HG03342 (cell line): ENCODE data around the gene TUB.

ENCODE experiments used
- ATAC-seq: cut with Tn5 transposase; IDR thresholded peaks from one replicate; pipeline ENCODE4 v1.9.1; 2021; ENCODE audit warnings: mild to moderate bottlenecking, moderate library complexity; ENCODE audit not compliant: unreplicated experiment

Gene TUB

DNA sequence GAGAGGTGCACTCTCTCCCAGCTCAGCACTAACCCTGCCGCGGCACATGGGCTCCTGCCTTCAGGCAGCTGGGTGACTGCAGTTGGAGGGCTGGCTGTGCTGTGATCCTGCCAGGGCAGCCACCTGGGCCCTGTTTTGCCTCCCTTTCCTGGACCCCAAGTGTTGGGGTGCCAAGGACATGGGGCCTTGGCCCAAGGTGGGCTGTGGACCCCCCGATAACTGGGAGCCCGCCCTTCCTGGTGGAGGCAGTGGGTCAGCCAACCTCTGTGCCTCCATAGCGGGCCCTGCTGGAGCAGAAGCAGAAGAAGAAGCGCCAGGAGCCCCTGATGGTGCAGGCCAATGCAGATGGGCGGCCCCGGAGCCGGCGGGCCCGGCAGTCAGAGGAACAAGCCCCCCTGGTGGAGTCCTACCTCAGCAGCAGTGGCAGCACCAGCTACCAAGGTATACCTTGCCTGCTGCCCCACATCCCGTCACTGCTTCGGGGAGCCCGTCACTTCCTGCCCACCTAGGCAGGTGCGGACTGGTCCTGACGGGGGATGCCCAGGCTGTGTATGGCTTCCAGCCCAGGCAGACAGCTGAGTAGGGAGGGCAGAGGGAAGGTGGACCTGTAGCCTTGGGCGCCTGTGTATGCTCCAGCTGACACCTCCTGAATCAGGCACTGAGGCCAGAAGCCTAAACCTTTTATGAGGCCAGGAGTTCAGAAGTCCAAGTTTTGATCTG lies 8.9 kb downstream of the TUB start:
- ATAC-seq, result no peak

DNA sequence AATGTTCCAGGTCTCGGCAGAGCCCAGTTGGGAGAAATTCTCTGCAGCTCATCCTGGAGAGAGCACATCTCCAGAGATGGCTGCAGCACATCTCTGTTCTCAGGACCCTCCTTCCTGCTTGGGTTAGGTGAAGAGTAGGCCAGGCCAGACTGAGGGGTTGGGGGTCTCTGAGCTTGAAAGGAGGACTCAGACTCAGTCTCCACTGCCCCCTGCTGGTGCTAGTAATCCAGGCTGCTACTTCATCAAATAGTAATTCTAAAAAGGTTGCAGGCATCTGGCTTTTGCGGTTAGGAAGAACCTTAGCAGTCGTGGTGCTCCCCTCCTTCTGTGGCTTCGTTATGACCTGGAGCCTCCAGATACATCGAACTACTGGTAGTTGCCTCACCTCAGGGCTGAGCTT lies 9.7 kb downstream of the TUB start:
- ATAC-seq, result no peak

DNA sequence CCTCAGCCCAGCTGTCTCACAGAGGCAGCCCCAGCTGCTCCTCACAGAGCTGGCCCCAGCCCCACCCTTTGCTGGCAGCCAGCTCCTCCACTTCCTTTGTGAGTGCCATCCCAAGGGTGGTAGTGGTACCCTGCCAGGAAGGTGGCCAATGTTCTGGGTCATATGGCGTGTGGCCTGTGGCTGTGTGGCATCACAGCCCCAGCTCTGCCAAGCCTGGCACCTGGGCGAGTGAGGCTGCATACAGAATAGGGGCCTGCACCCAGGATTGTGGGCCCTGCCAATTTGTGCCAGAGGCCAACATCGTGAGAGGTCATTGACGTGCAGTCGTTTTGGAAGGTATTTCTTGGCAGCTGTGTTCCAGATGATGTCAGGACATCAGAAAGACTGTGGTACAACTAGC lies 10.7 kb downstream of the TUB start:
- ATAC-seq, result no peak

DNA sequence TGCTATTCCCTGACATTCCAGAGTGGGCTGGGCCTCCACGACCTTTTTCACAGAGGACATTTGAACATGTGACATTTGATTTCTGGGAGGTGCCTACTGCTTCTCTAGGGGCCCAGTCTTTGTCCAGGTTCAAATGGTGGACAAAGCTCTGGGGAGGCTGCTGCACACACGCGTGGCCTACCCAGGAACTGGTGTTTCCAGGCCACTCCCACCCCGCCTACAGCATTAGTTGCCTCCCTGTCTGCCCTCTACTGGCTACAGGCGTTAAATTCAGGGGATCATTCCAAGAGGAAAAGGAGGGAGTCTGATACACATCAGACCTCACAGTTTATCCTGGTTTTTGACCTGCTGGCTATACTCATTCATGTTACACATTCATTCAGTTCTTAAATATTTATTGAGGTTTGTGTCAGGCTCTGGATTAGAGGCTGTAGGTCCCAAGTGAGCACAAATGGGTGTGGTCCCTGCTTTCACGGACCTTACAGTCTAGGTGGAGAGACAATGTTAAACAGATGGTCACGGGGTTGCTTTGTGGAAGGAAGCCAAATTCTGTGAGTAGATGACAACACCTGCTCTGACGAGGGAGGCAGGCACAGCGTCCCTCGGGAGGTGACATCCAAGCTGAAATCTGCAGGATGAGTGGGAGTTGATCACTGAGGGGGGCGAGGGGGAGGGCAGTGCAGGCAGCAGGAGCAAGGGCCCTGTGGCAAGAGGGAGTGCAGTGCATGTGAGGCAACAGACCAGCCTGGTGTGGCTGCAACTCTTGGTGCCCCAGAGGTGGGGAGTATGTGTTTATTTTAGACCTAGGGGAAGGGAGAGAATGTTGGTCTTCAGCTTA lies 11.8 kb downstream of the TUB start:
- ATAC-seq, result peak; percentile 75

DNA sequence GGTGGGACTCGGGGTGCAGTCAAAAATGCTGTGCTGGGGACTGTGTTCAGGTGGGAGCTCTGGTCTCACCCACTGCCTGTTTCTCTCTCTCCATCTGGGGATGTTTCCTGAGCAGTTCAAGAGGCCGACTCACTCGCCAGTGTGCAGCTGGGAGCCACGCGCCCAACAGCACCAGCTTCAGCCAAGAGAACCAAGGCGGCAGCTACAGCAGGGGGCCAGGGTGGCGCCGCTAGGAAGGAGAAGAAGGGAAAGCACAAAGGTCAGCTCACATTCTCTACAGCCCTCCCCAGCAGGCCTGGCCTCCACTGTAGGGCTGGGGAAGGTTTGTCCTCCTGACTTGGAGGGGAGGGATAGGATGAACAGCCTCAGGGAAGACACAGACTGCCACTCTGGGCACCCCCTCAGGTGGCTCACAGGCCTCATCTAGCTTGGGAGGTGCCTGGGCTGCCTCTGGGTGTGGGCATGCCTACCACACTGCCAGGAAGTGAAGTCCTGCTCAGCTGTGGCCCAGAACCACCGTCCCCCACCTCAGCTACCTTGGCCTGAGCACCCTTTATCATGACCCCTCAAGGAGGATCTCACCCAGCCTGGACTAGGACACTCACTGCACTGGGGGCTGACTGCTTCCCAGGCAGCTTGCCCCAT lies 13.0 kb downstream of the TUB start:
- ATAC-seq, result no peak

DNA sequence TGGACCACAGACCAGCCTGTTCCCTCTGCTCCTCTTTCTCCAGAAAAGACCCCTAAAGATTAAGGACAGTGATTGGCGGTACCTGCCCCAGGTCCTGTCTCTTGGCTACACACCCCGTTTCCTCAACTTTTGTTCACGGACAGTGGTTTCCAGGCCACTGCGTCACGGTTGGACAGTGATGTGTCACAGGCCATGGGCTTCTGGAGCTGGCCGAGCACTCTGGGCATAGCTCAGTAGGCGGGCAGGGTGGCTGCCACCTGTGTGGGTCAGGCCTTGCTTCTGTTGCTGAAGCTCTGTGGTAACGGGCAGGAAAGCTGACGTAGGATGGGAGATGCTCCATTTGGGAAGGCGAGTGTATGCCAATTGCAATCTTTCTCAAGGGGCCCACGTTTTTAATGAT lies 13.6 kb downstream of the TUB start:
- no peak for ATAC-seq

DNA sequence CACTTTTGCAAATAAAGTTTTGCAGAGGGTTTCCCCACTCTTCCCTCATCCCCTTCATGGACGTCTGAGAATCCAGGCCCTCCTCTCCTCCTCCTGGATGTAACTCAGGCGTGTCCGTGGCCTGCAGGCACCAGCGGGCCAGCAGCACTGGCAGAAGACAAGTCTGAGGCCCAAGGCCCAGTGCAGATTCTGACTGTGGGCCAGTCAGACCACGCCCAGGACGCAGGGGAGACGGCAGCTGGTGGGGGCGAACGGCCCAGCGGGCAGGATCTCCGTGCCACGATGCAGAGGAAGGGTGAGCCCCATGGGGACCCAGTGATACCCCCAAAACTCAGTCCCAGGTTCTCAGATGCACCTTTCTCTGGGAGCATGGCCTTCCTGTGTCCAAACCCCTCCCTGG lies 14.4 kb downstream of the TUB start:
- ATAC-seq, result no peak

DNA sequence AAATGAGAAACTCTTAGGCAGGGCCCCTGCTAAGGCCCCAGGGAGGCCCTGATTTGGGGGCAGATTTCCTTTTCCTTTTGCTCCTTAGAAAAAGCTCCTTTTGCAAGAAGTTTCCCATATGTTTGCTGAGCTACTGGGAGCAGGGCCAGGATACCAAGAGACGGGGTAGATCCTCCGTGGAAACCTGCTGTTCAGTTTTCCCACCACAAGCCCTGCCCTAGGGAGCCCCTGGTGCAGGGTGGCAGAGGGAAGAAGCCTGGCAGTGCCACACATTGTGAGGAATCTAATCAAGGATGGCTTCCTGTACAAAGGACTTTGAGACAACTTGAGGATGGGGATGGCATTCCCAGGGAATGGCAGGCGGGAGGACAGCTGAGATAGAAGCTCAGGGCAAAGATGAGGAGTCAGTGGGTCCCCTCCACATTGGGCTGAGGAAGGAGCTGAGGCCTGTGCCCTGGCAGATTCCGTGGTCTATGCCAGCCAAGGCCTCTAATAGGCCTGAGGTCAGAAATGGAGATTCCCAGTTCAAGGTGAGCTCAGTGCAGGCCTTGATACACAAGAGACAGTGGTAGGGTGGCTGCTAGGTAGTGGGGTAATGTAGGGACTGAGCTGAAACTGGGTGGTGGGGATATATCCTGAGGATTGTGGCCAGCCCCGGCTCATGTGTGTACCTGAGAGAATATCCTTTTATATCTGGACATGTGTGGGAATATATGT lies 15.0 kb downstream of the TUB start:
- ATAC-seq, result no peak

DNA sequence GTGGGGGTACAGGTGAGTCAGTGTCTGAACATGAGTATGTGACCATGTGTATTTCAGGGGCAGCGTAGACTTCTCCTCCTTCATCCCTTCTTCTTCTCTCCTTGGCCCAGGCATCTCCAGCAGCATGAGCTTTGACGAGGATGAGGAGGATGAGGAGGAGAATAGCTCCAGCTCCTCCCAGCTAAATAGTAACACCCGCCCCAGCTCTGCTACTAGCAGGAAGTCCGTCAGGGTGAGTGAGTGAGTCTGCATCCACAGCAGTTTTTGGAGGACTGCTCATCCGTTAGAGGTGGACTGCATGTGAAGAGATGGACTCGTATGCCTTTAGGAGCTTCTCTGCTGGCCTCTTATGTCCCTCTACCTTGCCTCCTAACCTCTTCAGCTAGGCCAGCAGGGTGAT lies 15.6 kb downstream of the TUB start:
- no peak for ATAC-seq

DNA sequence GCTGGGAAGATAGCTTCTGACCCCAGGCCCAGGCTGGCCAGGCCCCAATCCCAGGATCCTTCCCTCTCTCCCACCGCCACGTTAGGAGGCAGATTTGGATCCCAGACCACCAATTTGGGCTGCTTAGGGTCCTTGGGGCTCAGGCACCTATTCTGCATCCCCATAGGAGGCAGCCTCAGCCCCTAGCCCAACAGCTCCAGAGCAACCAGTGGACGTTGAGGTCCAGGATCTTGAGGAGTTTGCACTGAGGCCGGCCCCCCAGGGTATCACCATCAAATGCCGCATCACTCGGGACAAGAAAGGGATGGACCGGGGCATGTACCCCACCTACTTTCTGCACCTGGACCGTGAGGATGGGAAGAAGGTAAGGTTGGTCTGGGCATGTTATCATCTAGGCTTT lies 16.1 kb downstream of the TUB start:
- no peak for ATAC-seq

DNA sequence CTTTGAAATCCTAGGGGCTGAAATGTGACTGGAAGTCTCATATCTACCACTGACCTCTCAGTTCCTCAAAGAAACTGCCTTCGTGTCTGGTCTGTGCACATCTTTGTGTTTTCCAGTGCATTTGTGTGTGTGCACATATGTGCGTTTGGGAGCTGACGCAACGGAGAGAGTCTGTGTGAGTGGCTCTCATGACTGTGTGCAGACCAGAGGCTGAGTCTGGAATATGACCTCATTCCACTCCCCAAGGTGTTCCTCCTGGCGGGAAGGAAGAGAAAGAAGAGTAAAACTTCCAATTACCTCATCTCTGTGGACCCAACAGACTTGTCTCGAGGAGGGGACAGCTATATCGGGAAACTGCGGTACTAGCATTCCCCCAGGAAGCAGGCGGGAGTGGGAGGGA lies 16.5 kb downstream of the TUB start:
- no peak for ATAC-seq

DNA sequence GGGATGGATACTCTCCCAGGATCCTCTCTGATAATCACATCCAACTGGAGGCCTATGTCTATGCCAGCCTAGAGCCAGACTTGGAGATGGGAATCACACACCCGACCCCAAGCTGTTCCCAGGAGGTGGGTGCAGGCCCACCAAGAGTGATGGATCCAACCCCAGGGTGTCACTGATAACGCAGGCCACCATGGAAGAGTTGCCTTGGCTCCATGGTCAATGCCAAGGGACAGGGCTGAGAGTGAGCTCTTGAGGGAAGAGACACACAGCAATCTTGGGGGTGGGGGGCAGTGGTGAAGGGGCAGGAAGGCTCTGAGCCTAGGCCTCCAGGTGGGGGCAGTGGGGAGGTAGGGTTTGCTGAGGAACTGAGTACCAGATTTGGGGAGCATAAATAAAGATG lies 16.9 kb downstream of the TUB start:
- ATAC-seq, result no peak

DNA sequence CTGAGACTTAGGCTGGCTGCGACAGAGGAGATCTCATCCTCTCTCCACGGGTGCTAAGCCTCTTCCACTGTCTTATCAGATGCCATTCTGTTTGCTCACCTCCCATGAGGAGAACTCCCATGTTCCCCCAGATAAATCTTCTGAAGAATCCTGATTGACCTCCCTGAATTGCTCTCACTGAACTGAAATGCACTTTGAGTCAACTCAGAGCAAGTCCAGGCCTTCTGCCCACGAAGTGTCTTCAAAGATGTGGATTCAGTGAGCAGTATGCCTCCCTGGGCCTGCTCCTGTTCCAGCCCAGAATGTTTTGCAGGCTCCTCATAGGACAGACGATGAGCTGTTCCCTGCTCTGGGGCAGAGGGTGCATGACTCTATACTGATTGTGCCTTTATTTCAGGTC lies 17.4 kb downstream of the TUB start:
- no peak for ATAC-seq

DNA sequence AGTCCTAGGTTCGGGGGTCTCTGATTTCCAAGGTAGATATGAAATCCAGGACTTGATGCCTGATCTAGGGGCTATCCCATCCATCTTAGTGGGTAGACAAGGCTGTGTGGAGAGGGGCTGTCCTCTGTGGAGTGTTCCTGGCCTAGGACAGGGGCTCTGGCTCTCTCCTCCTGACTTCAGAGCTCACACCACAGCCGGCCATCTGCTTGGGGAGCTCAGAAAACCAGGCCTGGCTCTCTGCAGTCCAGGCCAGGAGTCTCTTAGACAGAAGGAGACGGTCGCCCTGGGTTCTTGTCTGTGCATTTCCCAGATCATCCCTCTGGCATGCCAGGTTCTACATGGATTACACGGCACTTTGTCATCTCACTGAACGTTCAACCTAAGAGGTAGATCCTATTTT lies 17.9 kb downstream of the TUB start:
- no peak for ATAC-seq

DNA sequence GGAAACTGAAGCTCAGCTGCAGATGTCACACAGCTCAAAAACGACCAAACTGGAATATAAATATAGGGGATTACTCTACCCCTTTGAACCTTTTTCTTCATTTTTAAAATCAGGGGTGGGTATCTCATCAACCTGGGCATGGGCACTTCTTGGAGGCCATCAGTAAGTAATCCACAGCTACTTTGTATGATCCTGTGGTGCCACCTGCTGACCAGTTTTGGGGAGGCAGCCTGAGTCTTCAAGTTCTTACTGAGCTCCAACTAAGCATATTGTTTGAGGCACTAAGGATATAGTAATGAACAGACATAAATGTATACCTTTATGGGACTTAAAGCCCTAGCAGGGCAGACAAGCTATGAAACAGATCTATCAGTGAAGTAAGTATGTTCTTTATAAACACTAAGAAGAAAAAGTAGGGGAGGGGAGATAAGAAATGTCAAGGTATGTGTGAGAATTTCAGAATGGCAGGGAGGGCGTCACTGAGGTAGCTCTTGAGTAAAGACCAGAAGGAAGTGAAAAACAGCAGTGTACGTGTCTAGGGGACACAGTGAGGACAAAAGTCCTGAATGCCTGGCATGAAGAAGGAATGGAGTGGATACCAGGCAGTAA lies 18.4 kb downstream of the TUB start:
- peak; percentile 81 for ATAC-seq

DNA sequence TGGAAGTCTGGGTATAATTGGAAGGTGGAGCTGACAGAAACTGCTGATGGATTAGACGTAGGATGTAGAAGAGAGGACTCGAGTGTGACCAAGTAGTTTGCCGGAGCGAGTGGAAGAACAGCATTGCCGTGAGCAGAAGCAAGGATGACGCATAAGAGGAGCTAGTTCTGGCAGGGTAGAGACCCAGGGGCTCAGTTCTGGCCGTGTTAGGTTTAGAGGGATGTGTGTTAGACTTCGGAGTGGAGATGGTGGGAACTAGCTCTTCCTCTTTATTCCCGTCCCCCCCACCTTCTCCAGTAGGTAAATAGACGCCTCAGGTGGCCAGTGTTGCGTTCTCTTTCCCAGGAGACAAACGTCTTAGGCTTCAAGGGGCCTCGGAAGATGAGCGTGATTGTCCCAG lies 19.1 kb downstream of the TUB start:
- no peak for ATAC-seq

DNA sequence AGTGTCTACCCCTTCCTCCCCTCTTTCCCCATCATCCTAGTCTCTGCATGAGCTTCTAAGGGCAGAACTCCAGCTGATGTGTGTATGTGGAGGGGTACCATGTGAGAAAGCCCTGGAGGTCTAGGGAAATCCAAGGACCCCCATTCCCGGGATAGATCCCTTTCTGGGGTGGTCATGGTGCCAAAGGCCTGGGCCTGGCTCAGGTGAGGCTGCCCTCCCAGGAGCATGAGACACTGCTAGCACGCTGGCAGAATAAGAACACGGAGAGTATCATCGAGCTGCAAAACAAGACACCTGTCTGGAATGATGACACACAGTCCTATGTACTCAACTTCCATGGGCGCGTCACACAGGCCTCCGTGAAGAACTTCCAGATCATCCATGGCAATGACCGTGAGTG lies 19.6 kb downstream of the TUB start:
- ATAC-seq, result no peak

DNA sequence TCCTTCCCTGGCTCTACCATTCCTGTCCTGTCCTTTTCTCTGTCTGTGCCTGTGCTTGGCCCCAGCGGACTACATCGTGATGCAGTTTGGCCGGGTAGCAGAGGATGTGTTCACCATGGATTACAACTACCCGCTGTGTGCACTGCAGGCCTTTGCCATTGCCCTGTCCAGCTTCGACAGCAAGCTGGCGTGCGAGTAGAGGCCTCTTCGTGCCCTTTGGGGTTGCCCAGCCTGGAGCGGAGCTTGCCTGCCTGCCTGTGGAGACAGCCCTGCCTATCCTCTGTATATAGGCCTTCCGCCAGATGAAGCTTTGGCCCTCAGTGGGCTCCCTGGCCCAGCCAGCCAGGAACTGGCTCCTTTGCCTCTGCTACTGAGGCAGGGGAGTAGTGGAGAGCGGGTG lies 20.4 kb downstream of the TUB start:
- no peak for ATAC-seq

DNA sequence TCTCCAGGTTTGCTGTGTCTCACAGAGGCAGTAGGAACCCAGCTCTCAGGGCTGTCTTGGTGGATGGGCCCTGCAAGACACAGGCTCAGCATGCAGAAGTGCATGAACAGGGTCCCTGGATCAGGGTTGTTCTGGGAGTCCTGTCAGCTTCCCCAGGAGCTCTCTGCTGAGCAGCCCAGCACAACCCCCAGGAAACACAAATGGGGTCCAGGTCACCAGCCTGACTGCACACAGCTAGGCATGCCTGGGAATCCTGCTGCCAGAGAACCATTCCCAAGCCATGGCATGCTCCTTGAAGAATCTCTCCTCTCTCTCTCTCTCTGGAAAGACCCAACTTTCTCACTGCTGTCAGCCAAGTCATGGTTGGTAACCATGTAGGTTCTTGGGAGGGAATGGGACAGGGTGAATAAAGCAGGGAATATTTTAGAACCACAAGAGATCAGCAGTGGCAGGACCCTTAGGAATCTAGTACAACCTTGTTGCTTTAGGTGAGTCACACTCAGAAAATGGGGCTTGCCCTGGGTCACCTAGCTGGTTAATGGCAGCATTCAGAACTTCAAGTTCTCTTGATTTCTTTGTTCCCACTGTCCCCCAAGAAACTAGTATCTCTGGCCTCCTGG lies 21.4 kb downstream of the TUB start:
- no peak for ATAC-seq

DNA sequence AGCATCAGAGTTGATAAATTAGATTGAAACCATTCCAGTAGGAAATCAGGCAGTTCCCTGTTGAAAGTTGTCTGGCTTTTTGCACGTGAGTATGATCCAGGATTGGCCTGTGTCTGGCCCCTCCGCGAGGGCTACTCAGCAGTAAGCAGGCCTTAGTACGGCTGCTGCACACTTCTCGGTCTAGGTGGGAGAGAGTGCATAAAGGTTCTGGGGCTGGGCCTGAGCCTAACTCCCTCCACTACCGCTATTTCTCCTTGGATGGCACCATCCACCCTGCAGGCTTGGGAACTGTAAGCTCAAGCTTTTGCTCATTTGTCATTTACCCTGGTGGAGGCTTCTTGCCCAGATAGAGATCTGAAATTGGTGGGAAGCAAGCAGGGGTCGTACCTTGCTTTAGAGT lies 22.0 kb downstream of the TUB start:
- no peak for ATAC-seq

DNA sequence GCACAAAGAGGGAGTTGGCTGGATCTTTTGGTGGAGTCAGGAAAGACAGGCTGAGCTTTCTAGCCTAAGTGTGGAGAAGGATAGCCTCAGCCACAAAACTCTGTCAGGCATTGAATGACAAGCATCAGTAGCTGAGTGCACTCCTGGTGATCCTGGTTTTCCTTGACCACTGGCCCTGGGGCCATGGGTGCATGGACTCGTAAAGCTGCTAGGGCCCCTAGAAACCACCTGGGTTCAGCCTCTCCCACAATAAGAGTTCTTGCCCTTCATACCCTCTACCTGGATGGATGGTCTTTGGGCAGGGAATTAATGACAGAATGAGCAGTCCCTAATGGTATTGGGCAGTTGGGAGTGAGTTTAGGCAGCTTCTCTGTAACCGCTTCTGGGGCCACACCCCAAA lies 22.9 kb downstream of the TUB start:
- ATAC-seq, result no peak
